Measurements from ENCODE around the gene CCL27.

The CCL27 gene

DNA sequence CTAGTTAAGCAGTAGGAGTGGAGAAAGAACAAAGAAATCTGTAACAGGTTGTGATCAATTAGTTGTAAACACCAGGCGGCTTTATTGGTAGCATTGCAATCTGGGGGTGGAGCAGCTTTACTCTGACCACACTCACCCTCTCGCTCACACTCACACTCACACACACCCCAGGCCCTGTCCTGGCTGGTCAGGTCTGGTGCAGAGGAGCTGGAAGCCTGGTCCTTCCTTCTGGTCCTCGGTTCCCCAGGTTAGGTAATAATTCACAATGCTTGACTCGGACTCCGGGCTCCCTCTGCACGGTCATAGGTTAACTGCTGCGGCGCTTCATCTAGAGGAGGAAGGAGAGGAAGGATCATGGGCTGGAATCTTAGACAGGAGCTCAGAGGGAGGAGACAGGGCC is 27.1 kb upstream of the CCL27 start:
- no peak overlapping the region for H3K4me3 ChIP-seq (ENCODE audit: low read depth, low read length)
- TF ChIP-seq, protein P1, sequence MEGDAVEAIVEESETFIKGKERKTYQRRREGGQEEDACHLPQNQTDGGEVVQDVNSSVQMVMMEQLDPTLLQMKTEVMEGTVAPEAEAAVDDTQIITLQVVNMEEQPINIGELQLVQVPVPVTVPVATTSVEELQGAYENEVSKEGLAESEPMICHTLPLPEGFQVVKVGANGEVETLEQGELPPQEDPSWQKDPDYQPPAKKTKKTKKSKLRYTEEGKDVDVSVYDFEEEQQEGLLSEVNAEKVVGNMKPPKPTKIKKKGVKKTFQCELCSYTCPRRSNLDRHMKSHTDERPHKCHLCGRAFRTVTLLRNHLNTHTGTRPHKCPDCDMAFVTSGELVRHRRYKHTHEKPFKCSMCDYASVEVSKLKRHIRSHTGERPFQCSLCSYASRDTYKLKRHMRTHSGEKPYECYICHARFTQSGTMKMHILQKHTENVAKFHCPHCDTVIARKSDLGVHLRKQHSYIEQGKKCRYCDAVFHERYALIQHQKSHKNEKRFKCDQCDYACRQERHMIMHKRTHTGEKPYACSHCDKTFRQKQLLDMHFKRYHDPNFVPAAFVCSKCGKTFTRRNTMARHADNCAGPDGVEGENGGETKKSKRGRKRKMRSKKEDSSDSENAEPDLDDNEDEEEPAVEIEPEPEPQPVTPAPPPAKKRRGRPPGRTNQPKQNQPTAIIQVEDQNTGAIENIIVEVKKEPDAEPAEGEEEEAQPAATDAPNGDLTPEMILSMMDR (IDR thresholded peaks at IDR 0.05; ENCODE audit: low read depth, low read length, missing control alignments): no peak
- no peak for DNase-seq (ENCODE audit: low read depth)
- in situ Hi-C loops (cut with HindIII; ENCODE audit: low sequenced_read_pairs): no loop called here

DNA sequence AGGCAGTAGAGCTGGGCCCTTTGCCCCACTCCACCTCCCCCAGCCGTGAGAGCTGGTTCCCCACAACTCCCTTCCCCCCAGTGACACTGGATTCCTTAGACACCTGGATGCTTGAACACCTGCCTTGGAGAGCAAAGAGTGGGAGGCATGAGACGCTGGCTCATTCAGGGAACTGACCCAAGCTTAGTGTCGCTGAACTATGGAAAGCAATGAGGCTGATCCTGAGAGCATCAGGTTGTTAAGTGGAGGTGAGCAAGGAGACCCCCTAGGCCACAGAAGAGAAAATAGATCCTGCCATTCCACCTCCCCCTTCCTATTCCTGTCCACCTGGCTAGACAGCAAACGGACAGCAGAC is 26.6 kb upstream of the CCL27 start:
- in situ Hi-C loops (cut with HindIII; ENCODE audit: low sequenced_read_pairs): no loop called here
- no peak for DNase-seq (ENCODE audit: low read depth)
- no peak overlapping the region for H3K4me3 ChIP-seq (ENCODE audit: low read depth, low read length)
- TF ChIP-seq, protein P1 (IDR thresholded peaks at IDR 0.05; ENCODE audit: low read depth, low read length, missing control alignments): no peak

DNA sequence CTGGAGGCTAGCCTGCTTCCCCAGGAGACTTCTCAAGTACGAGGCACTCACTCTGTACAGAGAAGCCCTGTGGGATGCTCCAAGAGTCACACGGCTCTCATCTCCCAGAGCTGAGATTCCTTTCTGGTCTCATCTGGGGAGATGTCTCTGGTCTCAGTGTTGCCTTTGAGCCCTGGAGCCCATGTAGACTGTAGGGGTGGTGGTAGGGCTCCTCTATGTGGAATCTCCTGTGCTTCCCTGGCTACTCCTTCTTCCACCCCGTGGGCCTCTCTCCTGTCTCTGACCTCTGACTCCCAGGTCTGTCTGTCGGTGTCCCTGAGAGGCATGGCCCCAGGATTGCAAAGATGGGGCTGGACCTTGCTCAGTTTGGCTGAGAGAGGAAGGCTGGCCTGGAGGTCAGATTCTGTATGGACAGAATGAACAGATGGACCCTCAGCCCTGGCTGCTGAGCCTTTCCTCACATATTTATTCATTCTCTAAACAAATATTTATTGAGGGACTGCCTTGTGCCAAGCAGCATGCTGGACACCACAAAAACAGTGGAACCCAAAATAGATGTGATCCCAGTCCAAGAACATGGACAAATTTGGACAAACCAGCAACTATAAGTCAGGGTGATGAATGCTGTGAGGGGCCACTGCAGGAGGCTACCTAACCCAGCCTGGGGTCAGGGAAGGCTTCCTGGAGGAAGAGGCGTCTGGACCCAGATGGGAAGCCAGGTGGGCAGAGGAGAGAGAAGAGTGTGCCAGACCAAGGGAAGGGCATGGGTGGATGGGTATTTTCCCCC is 26.1 kb upstream of the CCL27 start:
- H3K4me3 ChIP-seq (ENCODE audit: low read depth, low read length): no peak overlapping the region
- no peak for DNase-seq (ENCODE audit: low read depth)
- TF ChIP-seq, protein P1 (IDR thresholded peaks at IDR 0.05; ENCODE audit: low read depth, low read length, missing control alignments): no peak
- in situ Hi-C loops (cut with HindIII; ENCODE audit: low sequenced_read_pairs): no loop called here

DNA sequence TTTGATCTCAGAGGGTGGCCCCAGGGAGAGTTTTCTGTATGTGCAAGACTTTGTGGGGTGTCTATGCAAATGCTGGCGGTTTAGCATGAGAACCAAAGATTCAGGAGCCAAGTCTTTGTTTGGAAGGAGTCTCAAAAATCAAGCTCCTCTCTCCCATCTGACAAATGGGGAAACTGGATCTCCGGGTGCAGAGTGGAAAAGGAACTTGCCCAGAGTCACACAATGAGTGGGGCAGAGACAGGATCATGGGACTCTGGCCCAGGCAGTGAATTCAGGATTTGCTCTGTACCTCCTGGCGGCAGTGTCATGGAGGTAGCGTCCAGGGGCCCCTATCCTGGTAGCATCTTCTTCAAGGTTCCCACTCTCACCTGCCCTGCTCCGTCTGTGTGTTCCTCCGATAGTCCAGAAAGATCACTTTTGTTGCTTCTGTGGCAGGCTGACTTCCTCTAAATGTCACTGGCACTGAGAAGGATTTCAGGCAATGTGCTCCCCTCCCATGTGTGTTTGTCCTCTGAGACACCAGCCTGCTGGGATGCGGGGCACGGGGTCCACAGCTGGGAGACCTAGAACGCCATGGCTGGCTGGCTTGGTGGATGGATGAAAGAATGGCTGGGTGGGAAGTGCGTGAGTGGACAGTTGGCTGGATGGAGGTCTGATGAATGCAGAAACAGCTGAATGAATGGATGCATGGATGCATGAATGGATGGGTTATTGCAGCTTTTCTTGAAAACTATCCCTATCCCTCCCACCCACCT is 25.0 kb upstream of the CCL27 start:
- in situ Hi-C loops (cut with HindIII; ENCODE audit: low sequenced_read_pairs): no loop called here

DNA sequence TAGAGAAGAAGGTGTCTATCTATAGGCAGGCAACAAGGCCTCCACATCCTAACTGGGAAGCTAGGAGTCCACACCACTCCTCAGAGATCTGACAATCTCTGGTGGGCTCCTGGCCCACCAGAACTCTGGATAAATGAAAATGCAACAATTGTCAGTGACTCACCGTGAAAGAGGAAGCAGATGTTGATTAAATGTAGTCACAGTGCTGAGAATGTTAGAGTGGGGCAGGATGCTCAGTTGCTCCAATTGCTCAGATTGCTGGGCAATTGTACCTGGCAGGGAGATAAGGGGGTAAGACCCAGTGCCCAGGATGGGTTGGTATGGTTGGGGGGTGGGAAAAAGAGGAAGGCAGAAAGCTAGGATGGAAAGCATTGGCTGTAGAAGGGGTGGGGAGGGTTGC is 24.3 kb upstream of the CCL27 start:
- TF ChIP-seq, protein P1 (IDR thresholded peaks at IDR 0.05; ENCODE audit: low read depth, low read length, missing control alignments): no peak
- in situ Hi-C loops (cut with HindIII; ENCODE audit: low sequenced_read_pairs): no loop called here
- no peak overlapping the region for H3K4me3 ChIP-seq (ENCODE audit: low read depth, low read length)
- no peak for DNase-seq (ENCODE audit: low read depth)

More for the DNA sequence above, 25.0 kb upstream of the CCL27 start:
- no peak overlapping the region for H3K4me3 ChIP-seq (ENCODE audit: low read depth, low read length)
- TF ChIP-seq, protein P1 (IDR thresholded peaks at IDR 0.05; ENCODE audit: low read depth, low read length, missing control alignments): no peak
- no peak for DNase-seq (ENCODE audit: low read depth)

DNA sequence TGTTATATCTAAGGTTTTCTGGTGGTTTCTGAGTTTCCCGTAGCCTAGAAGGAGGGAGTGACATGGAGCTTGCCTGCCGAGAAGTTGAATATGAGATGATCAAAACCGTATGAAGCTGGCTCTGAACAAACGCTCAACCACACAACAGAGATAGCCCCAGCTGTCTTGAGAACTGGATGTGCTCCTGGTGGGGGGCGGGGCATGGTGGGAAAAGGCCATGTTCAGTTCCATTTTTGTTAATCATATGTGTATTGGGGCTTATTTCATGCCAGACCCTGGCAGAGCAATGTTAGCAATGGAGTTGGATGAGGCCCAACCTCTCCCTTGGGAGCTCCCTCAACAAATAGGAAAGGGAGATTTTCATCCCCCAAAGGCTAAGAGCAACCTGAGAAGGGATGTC is 23.8 kb upstream of the CCL27 start:
- DNase-seq (ENCODE audit: low read depth): no peak
- in situ Hi-C loops (cut with HindIII; ENCODE audit: low sequenced_read_pairs): no loop called here
- TF ChIP-seq, protein P1 (IDR thresholded peaks at IDR 0.05; ENCODE audit: low read depth, low read length, missing control alignments): no peak
- H3K4me3 ChIP-seq (ENCODE audit: low read depth, low read length): no peak overlapping the region

All from astrocyte of the cerebellum (primary cell).